ENCODE results near the gene VEZF1. TPM values are rescaled to one million over a fixed set of nuclear protein-coding genes. Genes with fewer than 3 reads are reported as not detected.

Gene VEZF1
- total RNA-seq, 1 donor from 2014 or later: 50.9 TPM

DNA sequence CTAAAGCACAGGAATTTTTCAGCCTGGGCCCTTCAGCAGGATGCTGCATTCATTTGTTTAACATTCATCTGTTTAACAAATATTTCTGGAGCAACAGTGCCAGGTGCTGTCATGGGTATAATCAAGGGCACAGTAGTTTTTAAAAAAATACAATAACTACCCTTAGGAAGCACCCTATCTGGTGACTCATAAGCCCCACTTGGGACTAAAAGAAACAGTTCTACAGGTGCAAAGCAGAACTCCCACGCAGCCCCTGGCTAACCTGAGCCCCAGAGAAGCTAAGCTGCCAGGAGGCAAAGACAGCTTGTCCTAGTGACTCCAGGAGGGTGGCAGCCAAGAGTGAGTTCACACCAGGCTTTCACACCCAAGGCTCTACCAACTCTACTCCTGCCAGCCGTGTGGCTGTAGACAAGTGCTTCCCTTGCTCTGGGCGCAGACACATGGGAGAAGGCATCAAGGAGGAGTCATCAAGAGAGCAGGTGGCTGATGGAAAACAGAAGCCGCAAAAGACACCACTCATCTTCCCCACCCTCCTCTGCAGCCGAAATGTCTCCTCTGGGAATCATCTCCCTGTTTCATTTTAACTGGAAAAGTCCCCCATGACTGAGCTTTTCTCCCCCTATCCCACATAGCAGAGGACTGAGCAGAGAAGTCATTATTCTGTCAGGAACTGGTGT, 47.3 kb downstream of the VEZF1 start:
- Histone ChIP-seq H2AFZ (ENCODE audit: low read depth, low read length) (no peak overlapping the region), H3K9ac (ENCODE audit: low read length) (no peak overlapping the region), H3K4me1 (ENCODE audit: insufficient read depth, low read length) (peaks cover 35% of the 10 kb centered on the region), H3K79me2 (ENCODE audit: insufficient read depth, low read length) (peaks cover 82% of the 10 kb centered on the region), H3K36me3 (ENCODE audit: insufficient read depth, low read length) (no peaks in the 10 kb centered on the region), H3K27ac (ENCODE audit: low read depth, low read length) (no peak overlapping the region), H3K4me3 (ENCODE audit: insufficient read depth, low read depth, low read length) (no peak overlapping the region), H3K9me3 (ENCODE audit: insufficient read depth, low read depth, low read length) (no peaks in the 10 kb centered on the region), H4K20me1 (ENCODE audit: insufficient read depth, low read length) (peaks cover 65% of the 10 kb centered on the region), H3K4me2 (ENCODE audit: low read length) (no peak overlapping the region), H3K27me3 (ENCODE audit: insufficient read depth, low read length) (no peaks in the 10 kb centered on the region)
- no peak for TF ChIP-seq EZH2 (IDR thresholded peaks at IDR 0.05; ENCODE audit: insufficient read depth, low read length)
- no peak for TF ChIP-seq CTCF (IDR thresholded peaks at IDR 0.05; ENCODE audit: insufficient read depth, low read depth, low read length)
- DNase-seq (ENCODE audit: low read depth) (no peak), FAIRE-seq (no peak)
- Mint-ChIP-seq H3K36me3 (ENCODE audit: low read depth, unreplicated experiment) (peaks cover 3% of the 10 kb centered on the region), H3K9me3 (ENCODE audit: unreplicated experiment) (no peaks in the 10 kb centered on the region), H3K27me3 (ENCODE audit: low read depth, unreplicated experiment) (no peaks in the 10 kb centered on the region), H3K4me1 (ENCODE audit: low read depth, unreplicated experiment) (peaks cover 47% of the 10 kb centered on the region), H3K4me3 (ENCODE audit: unreplicated experiment) (no peak overlapping the region), H3K27ac (ENCODE audit: unreplicated experiment) (no peak overlapping the region)

- Histone ChIP-seq H3K9me3 (ENCODE audit: insufficient read depth, low read depth, low read length) (no peaks in the 10 kb centered on the region), H3K9ac (ENCODE audit: low read length) (no peak overlapping the region), H3K4me3 (ENCODE audit: insufficient read depth, low read depth, low read length) (no peak overlapping the region), H3K4me1 (ENCODE audit: insufficient read depth, low read length) (peaks cover 40% of the 10 kb centered on the region), H3K36me3 (ENCODE audit: insufficient read depth, low read length) (no peaks in the 10 kb centered on the region), H3K27me3 (ENCODE audit: insufficient read depth, low read length) (no peaks in the 10 kb centered on the region), H3K27ac (ENCODE audit: low read depth, low read length) (no peak overlapping the region), H2AFZ (ENCODE audit: low read depth, low read length) (no peak overlapping the region), H3K4me2 (ENCODE audit: low read length) (no peak overlapping the region), H4K20me1 (ENCODE audit: insufficient read depth, low read length) (peaks cover 71% of the 10 kb centered on the region), H3K79me2 (ENCODE audit: insufficient read depth, low read length) (peaks cover 79% of the 10 kb centered on the region)
- no peak overlapping the region for H3K27ac Mint-ChIP-seq (ENCODE audit: unreplicated experiment)
- H3K4me3 Mint-ChIP-seq (ENCODE audit: unreplicated experiment): no peak overlapping the region
- H3K36me3 Mint-ChIP-seq (ENCODE audit: low read depth, unreplicated experiment): peaks cover 3% of the 10 kb centered on the region
- DNase-seq (ENCODE audit: low read depth): no peak
- peaks cover 49% of the 10 kb centered on the region for H3K4me1 Mint-ChIP-seq (ENCODE audit: low read depth, unreplicated experiment)
- no peak for FAIRE-seq
- H3K9me3 Mint-ChIP-seq (ENCODE audit: unreplicated experiment): no peaks in the 10 kb centered on the region
- TF ChIP-seq CTCF (IDR thresholded peaks at IDR 0.05; ENCODE audit: insufficient read depth, low read depth, low read length) (no peak), EZH2 (IDR thresholded peaks at IDR 0.05; ENCODE audit: insufficient read depth, low read length) (no peak)
- H3K27me3 Mint-ChIP-seq (ENCODE audit: low read depth, unreplicated experiment): no peaks in the 10 kb centered on the region
These were observed 47.8 kb downstream of the VEZF1 start for GRCh38 chr17:57940231-57940630.

- H3K4me3 ChIP-seq (ENCODE audit: insufficient read depth, low read depth, low read length): no peak overlapping the region
- H3K27me3 ChIP-seq (ENCODE audit: insufficient read depth, low read length): no peaks in the 10 kb centered on the region
- TF ChIP-seq CTCF (IDR thresholded peaks at IDR 0.05; ENCODE audit: insufficient read depth, low read depth, low read length) (no peak), EZH2 (IDR thresholded peaks at IDR 0.05; ENCODE audit: insufficient read depth, low read length) (no peak)
- peaks cover 74% of the 10 kb centered on the region for H4K20me1 ChIP-seq (ENCODE audit: insufficient read depth, low read length)
- Mint-ChIP-seq H3K4me1 (ENCODE audit: low read depth, unreplicated experiment) (peaks cover 49% of the 10 kb centered on the region), H3K27me3 (ENCODE audit: low read depth, unreplicated experiment) (no peaks in the 10 kb centered on the region), H3K4me3 (ENCODE audit: unreplicated experiment) (no peak overlapping the region), H3K36me3 (ENCODE audit: low read depth, unreplicated experiment) (peaks cover 3% of the 10 kb centered on the region), H3K27ac (ENCODE audit: unreplicated experiment) (peak overlapping the region; percentile 34), H3K9me3 (ENCODE audit: unreplicated experiment) (no peaks in the 10 kb centered on the region)
- peaks cover 75% of the 10 kb centered on the region for H3K79me2 ChIP-seq (ENCODE audit: insufficient read depth, low read length)
- no peak overlapping the region for H3K27ac ChIP-seq (ENCODE audit: low read depth, low read length)
- no peak overlapping the region for H3K9ac ChIP-seq (ENCODE audit: low read length)
- H3K9me3 ChIP-seq (ENCODE audit: insufficient read depth, low read depth, low read length): no peaks in the 10 kb centered on the region
- DNase-seq (ENCODE audit: low read depth) (no peak), FAIRE-seq (no peak)
- H2AFZ ChIP-seq (ENCODE audit: low read depth, low read length): no peak overlapping the region
- H3K36me3 ChIP-seq (ENCODE audit: insufficient read depth, low read length): no peaks in the 10 kb centered on the region
- H3K4me1 ChIP-seq (ENCODE audit: insufficient read depth, low read length): peaks cover 44% of the 10 kb centered on the region
- no peak overlapping the region for H3K4me2 ChIP-seq (ENCODE audit: low read length)
These were observed 48.3 kb downstream of the VEZF1 start for GRCh38 chr17:57939797-57940196.
